Ectodermal cell (in vitro differentiated cells): ENCODE measurements around the gene LILRB1.
"Not testable (repeated sequence)": the region's sequence is repeated elsewhere in the genome, so short reads cannot be mapped to it uniquely, and the experiment has no call there.

Source experiments
- H3K27ac ChIP-seq: 2 replicates; pipeline ENCODE4 v1.7.0; 2013; ENCODE audit warnings: mild to moderate bottlenecking, low read depth, low read length; ENCODE audit not compliant: insufficient read depth, poor library complexity, severe bottlenecking
- H3K27me3 ChIP-seq: 2 replicates; pipeline ENCODE4 v1.7.0; 2013; ENCODE audit warnings: mild to moderate bottlenecking, low read length; ENCODE audit not compliant: insufficient read depth, control insufficient read depth, poor library complexity, severe bottlenecking
- H3K36me3 ChIP-seq: one replicate; pipeline ENCODE4 v1.7.0; 2013; ENCODE audit warnings: low read length; ENCODE audit not compliant: control insufficient read depth, insufficient read depth
- H3K4me1 ChIP-seq: one replicate; pipeline ENCODE4 v1.7.0; 2013; ENCODE audit warnings: low read length; ENCODE audit not compliant: control insufficient read depth, insufficient read depth
- H3K4me3 ChIP-seq: 2 replicates; pipeline ENCODE4 v1.7.0; 2013; ENCODE audit warnings: low read depth, low read length, control low read depth; ENCODE audit not compliant: insufficient read depth
- H3K9me3 ChIP-seq: 2 replicates; pipeline ENCODE4 v1.7.0; 2013; ENCODE audit warnings: mild to moderate bottlenecking, low read length, moderate library complexity; ENCODE audit not compliant: control insufficient read depth
- WGBS, 2 experiments: methylation state at CpG; one replicate each; pipeline ENCODE4 v1.1.7; 2013; ENCODE audit warnings: missing lambda C conversion rate in 2 of 2; 5-methylcytosine and 5-hydroxymethylcytosine counted together

The LILRB1 gene

GRCh38 chr19:54676210-54676834, 46.0 kb downstream of the LILRB1 start:
- 41 to 44% methylated on average over 9 to 10 of the region's 10 CpGs for WGBS, 2 experiments
- not testable (repeated sequence) for H3K36me3 ChIP-seq, H3K27me3 ChIP-seq, H3K9me3 ChIP-seq, H3K4me3 ChIP-seq, H3K27ac ChIP-seq, H3K4me1 ChIP-seq

GRCh38 chr19:54677217-54677616, 46.9 kb downstream of the LILRB1 start:
- H3K27me3 ChIP-seq, result no peaks in the 10 kb centered on the region
- peaks cover 3% of the 10 kb centered on the region for H3K9me3 ChIP-seq
- H3K4me3 ChIP-seq, result no peak overlapping the region
- no peak overlapping the region for H3K27ac ChIP-seq
- H3K36me3 ChIP-seq, result no peaks in the 10 kb centered on the region
- H3K4me1 ChIP-seq, result no peaks in the 10 kb centered on the region
- WGBS, 2 experiments, result 74 to 78% methylated on average over 4 of the region's 4 CpGs

GRCh38 chr19:54681596-54681995, 51.3 kb downstream of the LILRB1 start:
- not testable (repeated sequence) for H3K27me3 ChIP-seq, H3K4me3 ChIP-seq, H3K27ac ChIP-seq, H3K36me3 ChIP-seq, H3K4me1 ChIP-seq
- WGBS, 2 experiments, result 79 to 81% methylated on average over 11 to 12 of the region's 12 CpGs
- peaks cover 12% of the 10 kb centered on the region for H3K9me3 ChIP-seq

GRCh38 chr19:54682306-54682856, 52.1 kb downstream of the LILRB1 start:
- H3K4me1 ChIP-seq, result no peaks in the 10 kb centered on the region
- no peak overlapping the region for H3K4me3 ChIP-seq
- 52 to 75% methylated on average over 7 of the region's 7 CpGs for WGBS, 2 experiments
- H3K27me3 ChIP-seq, result no peaks in the 10 kb centered on the region
- no peaks in the 10 kb centered on the region for H3K36me3 ChIP-seq
- no peak overlapping the region for H3K27ac ChIP-seq
- H3K9me3 ChIP-seq, result peaks cover 10% of the 10 kb centered on the region

- WGBS, 2 experiments, result 38 to 46% methylated on average over 3 of the region's 3 CpGs
- no peaks in the 10 kb centered on the region for H3K4me1 ChIP-seq
Observed at GRCh38 chr19:54684527-54684926, 54.2 kb downstream of the LILRB1 start.

More at GRCh38 chr19:54684527-54684926, 54.2 kb downstream of the LILRB1 start:
- Histone ChIP-seq H3K27ac (no peak overlapping the region), H3K9me3 (peaks cover 13% of the 10 kb centered on the region), H3K36me3 (no peaks in the 10 kb centered on the region), H3K27me3 (no peaks in the 10 kb centered on the region), H3K4me3 (no peak overlapping the region)
